GM12892 (cell line): ENCODE measurements around the gene FBXW12.

ENCODE experiments used
- POLR2A ChIP-seq: IDR thresholded peaks from 2 replicates; pipeline ENCODE4 v1.6.1; 2011; ENCODE audit warnings: low read depth, low read length, control low read depth
- POLR2AphosphoS5 ChIP-seq: IDR thresholded peaks from 2 replicates; pipeline ENCODE4 v1.6.1; 2011; ENCODE audit warnings: low read depth, low read length, control low read depth
- TAF1 ChIP-seq: IDR thresholded peaks from 2 replicates; pipeline ENCODE4 v1.6.1; 2011; ENCODE audit warnings: low read depth, mild to moderate bottlenecking, control low read depth, low read length, borderline replicate concordance

DNA sequence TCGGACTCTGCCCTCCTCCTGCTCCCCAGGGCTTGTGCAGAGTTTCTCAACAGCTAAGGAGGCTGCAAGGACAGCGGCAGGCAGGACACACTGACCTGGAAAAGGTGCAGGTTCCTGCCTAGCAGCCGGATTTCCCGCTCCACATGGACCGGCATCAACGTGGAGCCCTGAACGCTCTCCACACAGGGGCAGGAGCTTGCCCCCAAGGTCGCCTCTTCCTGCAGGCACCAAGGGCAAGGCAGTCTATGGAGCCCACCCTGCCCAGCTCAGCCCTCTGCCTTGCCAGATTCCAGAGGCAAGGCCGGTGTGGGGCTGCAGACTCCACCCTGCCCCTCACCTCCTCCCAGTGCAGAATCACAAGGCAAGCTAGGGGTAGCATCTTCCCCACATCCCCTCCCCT lies 47.1 kb downstream of the FBXW12 start:
- TF ChIP-seq POLR2A: no peak
- TF ChIP-seq POLR2AphosphoS5: no peak
- no peak for TF ChIP-seq TAF1
